Measurements from ENCODE around the gene PCDH15. TPM values are rescaled to one million over a fixed set of nuclear protein-coding genes. Genes with fewer than 3 reads are reported as not detected.
"Not testable (repeated sequence)": the region's sequence is repeated elsewhere in the genome, so short reads cannot be mapped to it uniquely, and the experiment has no call there.

The PCDH15 gene
- total RNA-seq, 1 donor from 2014 or later = 0.16 TPM

DNA sequence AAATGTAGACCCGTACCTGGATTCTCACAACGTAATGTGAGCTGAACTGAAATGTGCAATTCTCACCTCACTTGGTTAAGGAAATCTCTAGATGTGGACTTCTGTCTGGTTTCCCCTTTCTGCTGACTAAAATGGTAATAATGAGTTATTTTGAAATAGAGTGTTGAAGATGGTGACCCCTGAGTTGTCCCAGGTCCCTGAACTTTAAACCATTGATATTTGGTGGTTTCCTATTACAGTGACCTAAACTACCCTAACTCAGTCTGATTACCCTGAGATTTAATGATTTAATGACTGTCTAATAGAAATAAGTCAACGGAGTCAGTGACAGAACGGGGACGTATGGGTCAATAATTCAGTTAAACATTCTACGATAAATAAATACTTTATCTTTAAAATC lies 845.9 kb downstream of the PCDH15 start:
- DNase-seq = no peak
- no peak for ATAC-seq (ENCODE audit: poor library complexity)
- intact Hi-C loops (cut with DNase I) = no loop called here

DNA sequence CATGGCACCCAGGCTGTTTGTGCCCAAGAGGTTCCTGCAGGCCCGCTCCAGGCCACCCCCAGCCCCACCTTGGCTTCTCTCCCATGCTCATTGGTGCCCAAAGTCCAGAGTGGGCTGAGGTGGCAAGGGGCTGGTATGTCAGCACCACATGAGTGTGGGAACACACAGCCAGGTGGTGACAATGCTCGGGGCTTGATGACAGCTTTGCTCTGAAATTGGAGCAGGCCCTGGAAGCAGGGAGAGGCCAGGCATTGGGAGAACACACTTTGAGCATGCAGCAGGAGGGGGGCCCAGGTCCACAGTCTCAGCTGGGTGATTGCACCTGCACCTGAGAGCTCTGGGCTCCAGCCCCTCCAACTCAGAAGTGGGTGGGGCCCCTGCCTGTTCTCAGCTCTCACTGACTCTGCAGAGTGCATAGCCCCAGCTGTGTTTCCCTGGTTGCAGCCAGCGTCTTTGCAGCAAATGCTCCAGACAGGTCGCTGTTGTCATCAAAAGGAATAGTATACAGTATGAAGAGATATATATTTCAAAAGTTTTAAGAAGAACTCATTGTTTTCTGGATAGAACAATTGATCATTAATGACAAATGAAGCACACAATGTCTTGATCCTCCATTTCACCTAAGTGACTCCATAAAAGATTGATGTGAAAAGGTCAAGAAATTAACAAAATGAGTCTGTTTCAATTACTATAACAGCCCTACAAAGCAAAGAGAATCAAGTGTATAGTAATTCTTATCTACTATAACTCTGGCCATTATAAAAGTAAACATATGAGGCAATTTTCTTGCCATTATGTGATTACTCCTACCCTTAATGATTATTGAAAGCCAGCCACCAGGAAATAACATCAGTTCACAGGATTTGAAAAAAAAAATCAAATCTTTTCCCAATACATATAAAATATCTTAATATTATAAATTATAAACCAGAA lies 848.1 kb downstream of the PCDH15 start:
- DNase-seq = no peak
- intact Hi-C loops (cut with DNase I) = no loop called here
- ATAC-seq (ENCODE audit: poor library complexity) = no peak

DNA sequence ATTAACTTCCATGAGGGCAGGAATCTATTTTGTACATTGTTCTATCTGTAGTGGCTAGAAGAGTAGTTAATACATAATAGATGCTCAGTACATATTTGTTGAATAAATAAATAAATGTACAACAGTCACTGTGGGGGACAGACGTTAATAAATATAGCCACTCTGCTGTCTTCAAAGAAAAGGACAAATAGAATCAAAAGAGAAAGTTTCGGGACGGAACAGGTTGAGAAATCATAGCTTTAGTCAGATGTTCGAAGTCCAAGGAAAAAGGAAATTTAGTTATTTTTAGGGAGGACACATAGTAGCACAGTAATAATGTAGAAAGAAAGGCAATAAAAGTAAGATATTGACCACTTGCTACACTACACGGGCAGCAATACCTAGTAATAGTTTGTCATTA lies 861.4 kb downstream of the PCDH15 start:
- ATAC-seq (ENCODE audit: poor library complexity) (no peak), DNase-seq (no peak)
- intact Hi-C loops (cut with DNase I) = no loop called here

DNA sequence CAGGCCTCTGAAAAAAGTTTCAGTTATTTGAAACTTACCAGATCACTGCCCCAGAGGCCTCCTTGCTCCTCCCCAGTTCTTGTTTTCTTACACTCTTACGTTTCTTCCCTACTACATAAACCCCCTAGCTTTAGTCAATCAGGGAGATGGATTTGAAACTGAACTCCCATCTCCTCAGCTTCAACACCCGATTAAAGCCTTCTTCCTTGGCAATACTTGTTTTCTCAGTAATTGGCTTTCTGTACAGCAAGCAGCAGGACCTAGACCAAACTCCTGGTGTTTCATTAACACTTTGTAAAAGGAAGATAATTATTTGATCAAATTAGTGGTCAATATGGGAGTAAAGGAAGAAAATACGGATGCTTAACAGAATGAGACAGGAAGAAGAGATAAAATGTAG lies 870.4 kb downstream of the PCDH15 start:
- intact Hi-C loops (cut with DNase I) = no loop called here
- ATAC-seq (ENCODE audit: poor library complexity) (no peak), DNase-seq (no peak)

DNA sequence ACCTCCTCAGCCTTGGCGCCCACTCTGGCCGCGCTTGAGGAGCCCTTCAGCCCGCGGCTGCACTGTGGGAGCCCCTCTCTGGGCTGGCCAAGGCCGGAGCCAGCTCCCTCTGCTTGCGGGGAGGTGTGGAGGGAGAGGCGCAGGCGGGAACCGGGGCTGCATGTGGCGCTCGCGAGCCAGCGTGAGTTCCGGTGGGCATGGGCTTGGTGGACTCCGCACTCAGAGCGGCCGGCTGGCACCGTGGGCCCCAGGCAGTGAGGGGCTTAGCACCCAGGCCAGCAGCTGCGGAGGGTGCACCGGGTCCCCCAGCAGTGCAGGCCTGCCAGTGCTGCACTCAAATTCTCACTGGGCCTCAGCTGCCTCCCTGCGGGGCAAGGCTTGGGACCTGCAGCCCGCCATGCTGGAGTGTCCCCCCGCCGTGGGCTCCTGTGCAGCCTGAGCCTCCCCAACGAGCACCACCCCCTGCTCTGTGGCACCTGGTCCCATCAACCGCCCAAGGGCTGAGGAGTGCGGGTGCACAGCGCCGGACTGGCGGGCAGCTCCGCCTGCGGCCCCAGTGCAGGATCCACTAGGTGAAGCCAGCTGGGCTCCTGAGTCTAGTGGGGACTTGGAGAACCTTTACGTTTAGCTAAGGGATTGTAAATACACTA lies 876.9 kb downstream of the PCDH15 start:
- intact Hi-C loops (cut with DNase I); DNase-seq: not testable (repeated sequence)

DNA sequence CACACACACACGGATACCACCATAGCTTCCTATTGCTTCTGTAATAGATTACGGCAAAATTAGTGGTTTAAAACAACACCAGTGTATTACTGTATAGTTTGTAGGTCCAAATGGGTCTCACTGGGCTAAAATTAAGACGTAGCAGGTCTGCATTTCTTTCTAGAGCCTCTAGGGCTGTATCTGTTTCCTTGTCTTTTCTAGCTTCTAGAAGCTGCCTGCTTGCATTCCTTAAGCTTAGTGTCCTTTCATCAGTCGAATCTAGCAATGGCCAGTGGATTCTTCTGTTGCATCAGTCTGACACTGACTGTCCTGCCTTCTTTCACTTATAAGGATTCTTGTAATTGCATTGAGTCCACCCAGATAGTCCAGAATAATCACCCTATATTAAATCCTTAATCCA lies 882.3 kb downstream of the PCDH15 start:
- ATAC-seq (ENCODE audit: poor library complexity) = no peak
- no peak for DNase-seq
- intact Hi-C loops (cut with DNase I) = no loop called here

More for the DNA sequence above, 876.9 kb downstream of the PCDH15 start:
- ATAC-seq (ENCODE audit: poor library complexity) = not testable (repeated sequence)

DNA sequence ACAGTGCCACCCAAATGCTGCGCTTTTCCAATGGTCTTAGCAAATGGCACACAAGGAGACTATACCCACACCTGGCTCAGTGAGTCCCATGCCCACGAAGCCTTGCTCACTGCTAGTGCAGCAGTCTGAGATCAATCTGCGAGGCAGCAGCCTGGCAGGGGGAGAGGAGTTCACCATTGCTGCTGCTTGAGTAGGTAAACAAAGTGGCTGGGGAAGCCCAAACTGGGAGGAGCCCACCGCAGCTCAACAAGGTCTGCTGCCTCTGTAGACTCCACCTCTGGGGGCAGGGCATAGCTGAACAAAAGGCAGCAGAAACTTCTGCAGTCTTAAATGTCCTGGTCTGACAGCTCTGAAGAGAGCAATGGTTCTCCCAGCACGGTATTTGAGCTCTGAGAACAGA lies 891.2 kb downstream of the PCDH15 start:
- no peak for ATAC-seq (ENCODE audit: poor library complexity)
- DNase-seq = no peak
- intact Hi-C loops (cut with DNase I) = no loop called here

DNA sequence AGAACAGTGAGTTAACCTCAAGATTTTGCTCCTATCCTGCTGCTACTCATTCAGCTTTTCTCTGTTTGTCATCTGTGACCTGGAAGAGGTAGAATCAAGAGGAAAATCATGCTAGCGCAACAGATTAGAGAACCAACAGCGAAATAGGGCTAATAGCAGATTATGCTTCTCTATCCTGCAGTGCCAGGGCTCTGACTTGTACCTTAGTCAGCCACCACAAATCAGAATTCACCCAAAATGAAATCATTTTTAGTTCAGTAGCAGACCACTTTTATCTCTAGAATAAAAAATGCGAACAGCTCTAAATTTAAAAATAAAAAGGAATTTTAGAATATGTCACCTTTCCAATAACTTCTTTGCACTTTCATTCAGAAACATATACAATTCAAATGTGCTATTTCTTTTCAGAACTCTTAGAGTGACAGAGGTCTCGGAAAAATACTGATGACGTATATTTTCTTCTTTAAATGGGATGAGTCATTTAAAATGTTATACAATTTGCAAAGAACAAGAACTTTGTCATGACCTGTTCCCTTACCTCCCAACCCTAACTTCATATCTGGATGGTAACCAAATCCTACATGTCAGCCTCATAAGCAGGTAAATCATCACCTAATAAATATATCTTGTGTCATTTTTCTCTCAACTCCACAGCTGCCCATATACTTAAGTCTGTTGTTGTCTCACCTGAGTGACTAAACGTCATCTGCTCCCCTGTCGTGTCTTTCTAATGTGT lies 896.4 kb downstream of the PCDH15 start:
- no peak for ATAC-seq (ENCODE audit: poor library complexity)
- intact Hi-C loops (cut with DNase I) = no loop called here
- no peak for DNase-seq

DNA sequence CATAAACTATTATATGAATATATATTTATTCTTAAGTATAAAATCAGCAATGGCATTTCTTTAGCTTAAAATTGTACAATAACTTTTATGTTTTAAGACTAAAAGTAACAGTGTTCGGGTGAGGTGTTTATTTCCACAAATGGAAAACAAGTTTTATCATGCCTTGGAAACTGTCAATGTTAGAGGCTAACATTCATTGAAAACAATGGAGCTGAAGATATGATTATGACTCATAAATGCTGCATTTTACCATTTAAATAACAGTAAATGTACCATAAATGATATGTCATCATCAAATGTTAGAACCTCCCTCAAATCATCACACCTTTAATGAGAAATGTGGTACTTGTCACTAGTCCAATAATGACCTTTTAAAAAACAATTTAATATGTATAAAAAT lies 897.3 kb downstream of the PCDH15 start:
- ATAC-seq (ENCODE audit: poor library complexity) (no peak), DNase-seq (no peak)
- intact Hi-C loops (cut with DNase I) = no loop called here

DNA sequence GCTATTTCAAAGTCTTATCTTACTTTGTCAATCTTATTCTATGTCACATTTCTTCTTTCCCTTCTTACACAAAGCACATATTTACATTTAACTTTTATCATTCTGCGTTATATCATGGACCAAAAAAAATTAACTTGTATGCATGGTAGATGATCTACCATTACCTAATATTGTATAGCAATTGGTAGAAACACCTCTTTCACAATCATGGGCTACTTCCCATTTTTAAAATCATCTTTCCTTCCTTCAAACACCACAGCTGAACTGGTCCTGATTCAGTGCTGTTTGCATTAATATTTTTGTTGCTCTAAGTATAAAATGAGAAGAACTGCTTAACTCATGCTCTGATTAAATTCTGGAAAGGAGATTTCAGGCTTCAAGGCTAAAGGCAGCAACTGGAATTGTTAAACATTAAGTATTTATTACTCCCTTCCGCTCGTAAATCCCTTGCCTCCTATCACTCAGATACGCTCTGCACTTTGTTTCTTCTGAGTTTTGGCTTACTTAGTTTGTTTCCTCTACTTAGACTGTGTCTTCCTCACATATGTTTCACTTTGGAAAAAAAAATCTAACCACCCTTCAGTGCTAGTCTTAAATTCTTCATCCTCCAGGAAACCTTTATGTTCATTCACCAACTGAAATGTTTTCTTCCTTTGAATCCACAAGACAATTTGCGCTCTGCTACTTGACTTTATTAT lies 901.4 kb downstream of the PCDH15 start:
- intact Hi-C loops (cut with DNase I) = no loop called here
- DNase-seq (no peak), ATAC-seq (ENCODE audit: poor library complexity) (no peak)

DNA sequence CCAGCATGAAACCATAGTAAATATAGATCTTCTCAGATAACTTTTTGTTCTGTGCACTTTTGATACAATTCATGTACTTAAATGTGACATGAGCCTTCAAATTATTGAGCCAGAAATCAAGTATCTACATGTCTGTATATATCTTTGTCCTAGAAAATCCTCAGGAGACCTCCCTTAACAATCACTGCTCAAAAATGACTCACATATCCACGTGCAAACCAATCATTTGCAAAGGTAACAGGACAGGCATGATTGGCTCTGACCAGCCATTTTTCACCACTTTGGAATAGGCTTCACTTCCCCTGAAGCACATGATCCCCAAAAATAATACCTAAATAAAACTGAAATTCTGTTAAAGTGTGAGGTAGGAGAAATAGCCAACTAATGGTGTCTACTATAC lies 902.5 kb downstream of the PCDH15 start:
- DNase-seq (no peak), ATAC-seq (ENCODE audit: poor library complexity) (no peak)
- intact Hi-C loops (cut with DNase I) = no loop called here

DNA sequence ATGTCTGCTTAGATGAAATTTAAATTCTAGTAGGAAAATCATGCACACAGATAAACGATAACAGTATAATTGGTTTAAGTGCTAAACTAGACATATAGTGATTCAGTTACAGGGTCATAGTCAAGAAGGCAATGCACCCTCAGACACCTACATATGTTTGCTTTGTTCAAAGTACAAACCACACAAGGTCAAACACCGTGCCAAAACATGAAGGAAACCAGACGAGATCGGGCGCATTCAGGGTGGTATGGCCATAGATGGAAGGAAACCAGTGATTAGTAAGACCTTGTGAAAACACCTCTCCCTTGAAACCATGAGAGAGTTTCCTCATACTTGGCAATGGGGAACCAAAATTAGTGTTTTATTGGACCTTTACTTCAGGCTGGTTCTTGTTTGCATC lies 906.9 kb downstream of the PCDH15 start:
- intact Hi-C loops (cut with DNase I) = no loop called here
- no peak for ATAC-seq (ENCODE audit: poor library complexity)
- DNase-seq = no peak

DNA sequence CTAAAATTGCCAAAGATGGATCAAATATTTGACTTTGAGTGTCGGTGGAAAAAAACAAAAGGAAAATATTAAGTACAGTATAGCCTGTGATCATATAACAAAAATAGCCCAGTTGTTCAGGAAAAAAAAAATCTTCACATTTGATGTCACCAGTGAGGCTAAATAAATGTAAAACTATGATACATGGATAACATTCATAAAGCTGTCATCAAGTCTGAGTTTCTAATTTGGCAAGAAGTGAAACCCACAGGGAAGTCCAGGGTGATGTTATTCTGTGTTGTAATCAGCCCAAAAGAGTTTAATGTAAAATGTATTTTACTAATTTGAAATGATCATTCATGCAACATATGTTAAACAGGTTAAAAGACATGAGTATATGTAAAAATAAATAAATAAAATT lies 908.0 kb downstream of the PCDH15 start:
- ATAC-seq (ENCODE audit: poor library complexity) = no peak
- intact Hi-C loops (cut with DNase I) = no loop called here
- no peak for DNase-seq

DNA sequence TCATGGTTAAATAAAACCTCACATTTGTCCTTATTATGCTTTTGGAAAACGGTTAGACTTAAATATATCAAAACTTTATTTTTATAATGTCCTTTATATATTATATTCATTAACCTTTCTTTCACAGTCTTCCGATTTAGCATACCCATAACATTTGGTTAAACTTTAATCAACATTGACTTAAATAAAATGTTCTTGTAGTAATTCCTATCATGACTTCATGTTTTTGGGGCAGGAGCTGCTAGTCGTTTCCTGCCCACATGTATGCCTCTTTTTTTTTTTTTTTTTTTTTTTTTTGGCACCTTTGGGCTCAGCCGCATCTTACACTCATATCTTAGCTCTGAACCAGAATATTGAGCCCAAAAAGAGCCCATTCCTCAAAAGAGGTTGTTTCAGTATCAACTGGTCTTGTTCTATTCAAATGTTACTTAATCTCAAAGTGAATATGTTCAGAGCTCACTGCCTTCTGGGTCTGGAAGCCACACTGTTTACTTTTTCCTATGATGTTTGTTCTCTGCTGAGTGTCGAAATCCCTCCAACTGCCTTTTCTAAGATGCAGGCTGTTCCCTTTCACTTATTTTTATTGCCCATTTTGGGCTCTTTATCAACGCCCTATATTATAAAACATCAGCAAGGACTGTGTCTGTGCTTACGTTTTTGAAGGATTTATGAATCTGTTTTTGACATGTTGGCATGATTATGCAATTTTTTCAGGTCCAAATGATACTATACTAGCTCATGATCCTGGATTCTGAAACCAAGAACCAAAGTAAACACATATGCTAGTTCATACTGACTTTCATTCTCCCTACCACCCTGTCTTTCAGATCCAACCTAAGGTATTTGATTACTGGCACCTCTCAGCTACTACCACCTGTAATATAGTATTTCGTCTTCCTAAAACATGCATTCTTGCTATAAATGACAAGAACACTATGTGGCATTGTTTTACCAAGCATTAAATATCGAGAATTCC lies 914.4 kb downstream of the PCDH15 start:
- DNase-seq = no peak
- intact Hi-C loops (cut with DNase I) = no loop called here
- no peak for ATAC-seq (ENCODE audit: poor library complexity)

DNA sequence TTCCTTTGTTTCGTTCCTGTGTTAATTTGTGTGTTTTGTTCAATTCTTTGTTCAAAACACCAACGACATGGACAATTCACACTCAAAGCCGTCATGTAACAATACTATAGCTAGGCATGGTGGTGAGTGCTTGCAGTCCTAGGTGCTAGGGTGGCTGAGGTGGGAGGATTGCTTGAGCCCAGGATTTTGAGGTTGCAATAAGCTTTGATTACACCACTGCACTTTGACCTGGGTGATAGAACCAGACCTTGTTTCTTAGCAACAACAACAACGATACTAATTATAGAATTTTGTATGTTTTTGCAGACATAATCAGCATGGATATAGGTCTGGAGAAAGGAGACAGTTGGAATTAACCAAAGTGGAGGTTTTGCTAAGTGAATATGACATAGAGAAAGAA lies 936.2 kb downstream of the PCDH15 start:
- intact Hi-C loops (cut with DNase I) = no loop called here
- DNase-seq = no peak
- no peak for ATAC-seq (ENCODE audit: poor library complexity)

DNA sequence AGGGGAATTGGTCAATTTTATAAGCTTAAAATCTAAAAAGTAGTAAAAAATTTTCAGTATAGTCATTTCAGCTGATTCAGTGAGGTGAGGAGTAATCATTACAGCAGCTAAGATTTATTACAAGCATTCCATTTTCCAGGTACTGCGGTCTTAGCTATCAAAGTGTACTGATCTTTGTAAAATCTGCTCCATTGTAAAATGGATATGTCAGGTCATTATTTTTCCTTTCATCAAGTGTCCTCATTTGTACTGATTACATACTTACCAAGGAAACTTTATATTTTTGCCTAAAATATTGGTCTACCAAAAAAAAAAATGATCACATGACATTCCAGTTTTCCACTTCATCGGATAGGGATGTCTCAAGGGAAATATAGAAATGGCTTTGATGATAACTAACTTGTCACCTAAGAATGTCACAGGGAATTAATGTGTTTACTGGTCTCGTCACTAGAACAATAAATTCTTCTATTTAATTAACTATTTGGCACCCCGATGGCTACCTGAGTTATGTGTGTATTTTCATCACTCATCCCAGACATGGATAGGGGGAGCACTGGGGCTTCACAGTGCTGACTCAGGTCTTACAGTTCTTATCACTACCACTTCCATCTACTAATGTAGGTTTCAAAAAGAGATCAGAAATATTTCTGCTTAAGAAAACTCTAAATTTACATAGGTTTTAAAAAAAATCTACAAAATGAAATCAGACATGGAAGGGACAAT lies 948.4 kb downstream of the PCDH15 start:
- intact Hi-C loops (cut with DNase I) = no loop called here
- ATAC-seq (ENCODE audit: poor library complexity) (no peak), DNase-seq (no peak)

DNA sequence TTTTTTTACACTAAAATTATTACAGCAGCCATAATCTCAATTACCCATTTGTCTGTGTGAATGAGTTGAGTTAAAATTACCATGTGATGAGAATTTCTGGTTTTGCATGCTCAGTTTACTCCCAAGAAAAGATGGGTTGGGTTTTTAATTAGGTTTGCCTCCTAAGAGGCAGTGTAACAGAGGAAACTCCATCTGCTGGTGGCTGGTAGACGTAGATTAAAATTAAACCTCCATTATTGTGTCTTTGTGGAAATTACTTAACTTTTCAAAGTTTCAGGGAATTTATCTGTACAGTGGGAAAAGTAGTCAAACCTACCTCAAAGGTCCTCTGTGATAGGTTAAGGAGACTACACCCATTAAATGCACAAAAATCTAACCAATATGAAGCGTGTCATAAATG lies 954.2 kb downstream of the PCDH15 start:
- DNase-seq (no peak), ATAC-seq (ENCODE audit: poor library complexity) (no peak)
- intact Hi-C loops (cut with DNase I) = no loop called here
